ENCODE results near the gene NEAT1. TPM values are rescaled to one million over a fixed set of nuclear protein-coding genes. Genes with fewer than 3 reads are reported as not detected.

The NEAT1 gene
- total RNA-seq, 1 experiment from 2014 or later: 938 TPM

DNA sequence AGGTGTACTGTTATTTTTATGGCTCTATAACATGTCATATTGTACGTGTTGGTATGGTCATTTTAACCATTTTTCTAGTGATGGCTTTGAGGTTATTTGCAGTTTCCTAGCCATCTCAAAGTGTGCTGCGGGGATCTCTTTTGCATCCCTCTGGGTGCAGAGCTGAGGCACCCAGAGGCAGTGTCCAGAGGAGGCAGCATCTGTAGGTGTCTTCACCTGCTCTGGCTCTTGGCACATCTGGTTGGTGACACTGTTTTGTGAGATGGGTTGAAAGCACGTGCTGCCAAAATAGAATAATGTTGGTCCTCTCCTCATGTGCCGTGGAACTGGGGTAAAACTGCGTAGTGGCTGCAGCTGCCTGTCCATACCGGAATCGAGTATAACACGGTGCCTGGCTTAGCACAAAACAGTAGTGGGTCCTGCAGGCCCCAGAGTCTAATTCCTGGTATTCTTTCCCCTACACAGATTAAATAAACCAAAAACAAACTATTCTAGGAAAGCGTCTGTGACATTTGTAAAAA lies 12.9 kb downstream of the NEAT1 start:
- CTCF ChIA-PET: no interaction called here
- Histone ChIP-seq H3K9me3 (ENCODE audit: insufficient read depth, low read depth) (no peaks in the 10 kb centered on the region), H3K79me2 (ENCODE audit: low read depth) (peaks cover 92% of the 10 kb centered on the region), H4K20me1 (ENCODE audit: insufficient read depth) (peaks cover 93% of the 10 kb centered on the region), H3K4me1 (replicated peaks; ENCODE audit: insufficient read depth) (peaks cover 43% of the 10 kb centered on the region), H3F3A (ENCODE audit: insufficient read depth, low read depth) (peaks cover 96% of the 10 kb centered on the region), H3K4me3 (no peak overlapping the region), H3K27me3 (ENCODE audit: insufficient read depth, low read depth) (no peaks in the 10 kb centered on the region), H3K4me2 (no peak overlapping the region), H3K27ac (0 out of 2 replicates have a peak overlapping the region, but pooled peaks have one; percentile 11), H3K9me2 (ENCODE audit: insufficient read depth) (no peaks in the 10 kb centered on the region), H3K36me3 (ENCODE audit: low read depth) (peaks cover 68% of the 10 kb centered on the region), H2AFZ (no peak overlapping the region)
- POLR2A ChIA-PET (ENCODE audit: unreplicated experiment): no interaction called here
- intact Hi-C loops (cut with micrococcal nuclease; ENCODE audit: unreplicated experiment): no loop called here
- TF ChIP-seq EZH2 (IDR thresholded peaks at IDR 0.05; ENCODE audit: low read depth): no peak
- TF ChIP-seq, protein P1, sequence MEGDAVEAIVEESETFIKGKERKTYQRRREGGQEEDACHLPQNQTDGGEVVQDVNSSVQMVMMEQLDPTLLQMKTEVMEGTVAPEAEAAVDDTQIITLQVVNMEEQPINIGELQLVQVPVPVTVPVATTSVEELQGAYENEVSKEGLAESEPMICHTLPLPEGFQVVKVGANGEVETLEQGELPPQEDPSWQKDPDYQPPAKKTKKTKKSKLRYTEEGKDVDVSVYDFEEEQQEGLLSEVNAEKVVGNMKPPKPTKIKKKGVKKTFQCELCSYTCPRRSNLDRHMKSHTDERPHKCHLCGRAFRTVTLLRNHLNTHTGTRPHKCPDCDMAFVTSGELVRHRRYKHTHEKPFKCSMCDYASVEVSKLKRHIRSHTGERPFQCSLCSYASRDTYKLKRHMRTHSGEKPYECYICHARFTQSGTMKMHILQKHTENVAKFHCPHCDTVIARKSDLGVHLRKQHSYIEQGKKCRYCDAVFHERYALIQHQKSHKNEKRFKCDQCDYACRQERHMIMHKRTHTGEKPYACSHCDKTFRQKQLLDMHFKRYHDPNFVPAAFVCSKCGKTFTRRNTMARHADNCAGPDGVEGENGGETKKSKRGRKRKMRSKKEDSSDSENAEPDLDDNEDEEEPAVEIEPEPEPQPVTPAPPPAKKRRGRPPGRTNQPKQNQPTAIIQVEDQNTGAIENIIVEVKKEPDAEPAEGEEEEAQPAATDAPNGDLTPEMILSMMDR (conservative IDR thresholded peaks at IDR 0.05): no peak
- no TSS peak for BruUV-seq (replicated peaks)
- no peak for DNase-seq

- Histone ChIP-seq H3K4me2 (no peak overlapping the region), H3K27me3 (ENCODE audit: insufficient read depth, low read depth) (no peaks in the 10 kb centered on the region), H3K9me3 (ENCODE audit: insufficient read depth, low read depth) (no peaks in the 10 kb centered on the region), H3F3A (ENCODE audit: insufficient read depth, low read depth) (peaks cover 96% of the 10 kb centered on the region), H3K27ac (0 out of 2 replicates have a peak overlapping the region, but pooled peaks have one; percentile 11), H3K4me1 (replicated peaks; ENCODE audit: insufficient read depth) (peaks cover 41% of the 10 kb centered on the region), H2AFZ (no peak overlapping the region), H3K79me2 (ENCODE audit: low read depth) (peaks cover 92% of the 10 kb centered on the region), H4K20me1 (ENCODE audit: insufficient read depth) (peaks cover 93% of the 10 kb centered on the region), H3K9me2 (ENCODE audit: insufficient read depth) (no peaks in the 10 kb centered on the region), H3K4me3 (no peak overlapping the region), H3K36me3 (ENCODE audit: low read depth) (peaks cover 63% of the 10 kb centered on the region)
- BruUV-seq (replicated peaks): no TSS peak
- CTCF ChIA-PET: no interaction called here
- peak in 1 of 2 experiments; percentile 24 for DNase-seq
- POLR2A ChIA-PET (ENCODE audit: unreplicated experiment): interaction anchor here (1.1 kb wide), 1 partner anchor 17 kb away, joined by 6 read pairs; no protein-coding TSS in a partner anchor
- intact Hi-C loops (cut with micrococcal nuclease; ENCODE audit: unreplicated experiment): no loop called here
- TF ChIP-seq EZH2 (IDR thresholded peaks at IDR 0.05; ENCODE audit: low read depth): no peak
- TF ChIP-seq, protein P1 (conservative IDR thresholded peaks at IDR 0.05): no peak
Measured at GRCh38 chr11:65435981-65436411, 13.4 kb downstream of the NEAT1 start.

- DNase-seq: no peak
- ChIA-PET CTCF (interaction anchor here (1.0 kb wide), 1 partner anchor 74 kb away, joined by 3 read pairs; no protein-coding TSS in a partner anchor), POLR2A (ENCODE audit: unreplicated experiment) (interaction anchor here (0.6 to 1.2 kb wide), 6 partner anchors 15 to 106 kb away, joined by 3 to 8 read pairs (median 4); partner anchors contain the start of gene MALAT1)
- Histone ChIP-seq H3K4me1 (replicated peaks; ENCODE audit: insufficient read depth) (peaks cover 41% of the 10 kb centered on the region), H3K79me2 (ENCODE audit: low read depth) (peaks cover 91% of the 10 kb centered on the region), H3K9me3 (ENCODE audit: insufficient read depth, low read depth) (no peaks in the 10 kb centered on the region), H3K9me2 (ENCODE audit: insufficient read depth) (no peaks in the 10 kb centered on the region), H3K27me3 (ENCODE audit: insufficient read depth, low read depth) (no peaks in the 10 kb centered on the region), H4K20me1 (ENCODE audit: insufficient read depth) (peaks cover 94% of the 10 kb centered on the region), H3K36me3 (ENCODE audit: low read depth) (peaks cover 59% of the 10 kb centered on the region), H3K27ac (0 out of 2 replicates have a peak overlapping the region, but pooled peaks have one; percentile 11), H2AFZ (no peak overlapping the region), H3K4me3 (no peak overlapping the region), H3F3A (ENCODE audit: insufficient read depth, low read depth) (peaks cover 96% of the 10 kb centered on the region), H3K4me2 (no peak overlapping the region)
- intact Hi-C loops (cut with micrococcal nuclease; ENCODE audit: unreplicated experiment): no loop called here
- BruUV-seq (replicated peaks): no TSS peak
- TF ChIP-seq, protein P1 (conservative IDR thresholded peaks at IDR 0.05): no peak
- no peak for TF ChIP-seq EZH2 (IDR thresholded peaks at IDR 0.05; ENCODE audit: low read depth)
Measured at GRCh38 chr11:65436412-65437032, 13.9 kb downstream of the NEAT1 start.
